HCT116 (cell line): ENCODE measurements around the gene BOC. TPM values are rescaled to one million over a fixed set of nuclear protein-coding genes. Genes with fewer than 3 reads are reported as not detected.
"Not testable (repeated sequence)": the region's sequence is repeated elsewhere in the genome, so short reads cannot be mapped to it uniquely, and the experiment has no call there.

Source experiments
- ATAC-seq: fragments of 200-7000 bp; cut with Tn5 transposase; 2 replicates; pipeline ENCODE4 v1.9.1; 2020; ENCODE audit warnings: mild to moderate bottlenecking, moderate library complexity
- BruUV-seq: library from RNA; stranded (reverse); fragments of 400-500 nt; replicated peaks from 2 replicates; lab custom pipeline; 2021; lab: Mats Ljungman, UMichigan
- CTCF ChIA-PET: fragments of 300-600 bp; sonication (Branson Sonifier 250); formaldehyde crosslinking; loops from one replicate; lab custom pipeline; 2021; ENCODE audit warnings: antibody characterized with exemption; lab: Charles Lee
- POLR2A ChIA-PET: fragments of 300-600, 350-600 bp; sonication (Branson Sonifier 250); formaldehyde crosslinking; loops from one replicate; lab custom pipeline; 2021; ENCODE audit warnings: antibody characterized with exemption; lab: Charles Lee
- RAD21 ChIA-PET, 2 experiments: fragments of 300-600 bp; sonication (Branson Sonifier 250); formaldehyde crosslinking; loops; one replicate each; lab custom pipeline; 2023; ENCODE audit warnings: low total read pairs in 2 of 2; ENCODE audit not compliant: uncharacterized antibody in 2 of 2, unreplicated experiment in 2 of 2, low non-redundant PET in 1 of 2; lab: Charles Lee
- DNase-seq: peaks from one replicate; pipeline ENCODE4 v3.0.0-alpha.2; 2010; ENCODE audit warnings: low read depth, low spot score
- H2AFZ ChIP-seq: fragments of 200-600 bp; shearing (Covaris generic), sonication (generic); 2 replicates; pipeline ENCODE4 v1.6.1; 2017; ENCODE audit warnings: low read depth, mixed run types, mixed read lengths, antibody characterized with exemption, low read length; ENCODE audit not compliant: poor library complexity, severe bottlenecking
- H3K27ac ChIP-seq: 2 replicates; pipeline ENCODE4 v1.5.1; 2012; ENCODE audit warnings: low read depth, low read length
- H3K27me3 ChIP-seq: fragments of 200-600 bp; sonication (generic); 2 replicates; pipeline ENCODE4 v1.6.1; 2016; ENCODE audit warnings: mixed run types, low read length, mixed read lengths; ENCODE audit not compliant: insufficient read depth
- H3K36me3 ChIP-seq, 2 experiments: fragments of 200-500 bp in 1 of 2; fragments of 200-600 bp in 1 of 2; sonication (Bioruptor generic) in 1 of 2; sonication (generic) in 1 of 2; 2 replicates each; pipeline versions ENCODE4 v1.5.1 to v1.6.1; 2014 to 2016; ENCODE audit warnings: low read length in 2 of 2, inconsistent platforms in 1 of 2, mixed read lengths in 1 of 2, mixed run types in 1 of 2; ENCODE audit not compliant: insufficient read depth in 2 of 2, control insufficient read depth in 1 of 2
- H3K4me1 ChIP-seq, 2 experiments: fragments of 200-600 bp in 1 of 2; sonication (generic) in 1 of 2; 2 replicates each; pipeline versions ENCODE4 v1.5.1 to v1.6.1; 2012 to 2017; ENCODE audit warnings: low read length in 2 of 2, inconsistent platforms in 1 of 2, mild to moderate bottlenecking in 1 of 2, mixed read lengths in 1 of 2, mixed run types in 1 of 2, moderate library complexity in 1 of 2; ENCODE audit not compliant: insufficient read depth in 2 of 2, control insufficient read depth in 1 of 2
- H3K4me2 ChIP-seq: fragments of 200-600 bp; sonication (generic); 2 replicates; pipeline ENCODE4 v1.6.1; 2017; ENCODE audit warnings: mixed run types, low read length, mixed read lengths
- H3K4me3 ChIP-seq, 2 experiments: fragments of 200-600 bp in 1 of 2; sonication (generic) in 1 of 2; replicated peaks in 1 of 2; 2 replicates each; pipeline ENCODE4 v1.5.1; 2011 to 2016; ENCODE audit warnings: low read length in 2 of 2, control low read depth in 1 of 2, low read depth in 1 of 2, mild to moderate bottlenecking in 1 of 2, mixed read lengths in 1 of 2, mixed run types in 1 of 2
- H3K79me2 ChIP-seq: fragments of 200-600 bp; sonication (generic); 2 replicates; pipeline ENCODE4 v1.6.1; 2017; ENCODE audit warnings: mild to moderate bottlenecking, mixed run types, low read length, moderate library complexity, mixed read lengths; ENCODE audit not compliant: insufficient read depth
- H3K9ac ChIP-seq: fragments of 200-600 bp; sonication (generic); 2 replicates; pipeline ENCODE4 v1.6.1; 2016; ENCODE audit warnings: low read length, mixed read lengths
- H3K9me2 ChIP-seq: fragments of 200-600 bp; sonication (generic), shearing (Covaris generic); 2 replicates; pipeline ENCODE4 v1.6.1; 2017; ENCODE audit warnings: mixed run types, mild to moderate bottlenecking, moderate library complexity; ENCODE audit not compliant: insufficient read depth
- H3K9me3 ChIP-seq, 2 experiments: fragments of 200-500 bp in 1 of 2; fragments of 200-600 bp in 1 of 2; sonication (Bioruptor generic) in 1 of 2; sonication (generic) in 1 of 2; 2 replicates each; pipeline ENCODE4 v1.6.1; 2014 to 2017; ENCODE audit warnings: low read length in 2 of 2, mixed read lengths in 2 of 2, inconsistent platforms in 1 of 2, low read depth in 1 of 2, mild to moderate bottlenecking in 1 of 2, mixed run types in 1 of 2, moderate library complexity in 1 of 2; ENCODE audit not compliant: control insufficient read depth in 1 of 2, insufficient read depth in 1 of 2
- H4K20me1 ChIP-seq: fragments of 200-600 bp; sonication (generic), shearing (Covaris generic); 2 replicates; pipeline ENCODE4 v1.6.1; 2017; ENCODE audit warnings: mixed run types, mild to moderate bottlenecking, moderate library complexity; ENCODE audit not compliant: insufficient read depth
- CBX3 ChIP-seq: IDR thresholded peaks from 2 replicates; pipeline ENCODE4 v1.6.1; 2012; ENCODE audit warnings: low read depth
- ELF1 ChIP-seq: IDR thresholded peaks from 2 replicates; pipeline ENCODE4 v1.6.1; 2012; ENCODE audit warnings: low read depth, borderline replicate concordance
- SRF ChIP-seq: IDR thresholded peaks from 2 replicates; pipeline ENCODE4 v1.6.1; 2012; ENCODE audit warnings: low read depth
- TCF7L2 ChIP-seq: IDR thresholded peaks from 2 replicates; pipeline ENCODE4 v1.7.0; 2011; ENCODE audit warnings: borderline replicate concordance, inconsistent platforms; ENCODE audit not compliant: insufficient read depth, insufficient read length; ENCODE audit errors: extremely low read depth
- YY1 ChIP-seq: IDR thresholded peaks from 2 replicates; pipeline ENCODE4 v1.6.1; 2011; ENCODE audit warnings: low read length, low read depth, moderate library complexity, mild to moderate bottlenecking; ENCODE audit not compliant: insufficient replicate concordance; ENCODE audit errors: extremely low read depth
- intact Hi-C: fragments of 100-400 bp; cut with micrococcal nuclease; formaldehyde crosslinking; loops from 2 replicates; pipeline ENCODE4 v1.10.0; 2022
- total RNA-seq: library from RNA; stranded (reverse); gene quantifications from one replicate; pipeline ENCODE4 v1.2.1, GENCODE V29; 2021; ENCODE audit not compliant: unreplicated experiment
- TF ChIP-seq, protein P1 (sequence below): IDR thresholded peaks from 2 replicates; pipeline ENCODE4 v1.6.1; 2012

Gene BOC
- total RNA-seq, 1 experiment from 2014 or later, result 3.3 TPM

DNA sequence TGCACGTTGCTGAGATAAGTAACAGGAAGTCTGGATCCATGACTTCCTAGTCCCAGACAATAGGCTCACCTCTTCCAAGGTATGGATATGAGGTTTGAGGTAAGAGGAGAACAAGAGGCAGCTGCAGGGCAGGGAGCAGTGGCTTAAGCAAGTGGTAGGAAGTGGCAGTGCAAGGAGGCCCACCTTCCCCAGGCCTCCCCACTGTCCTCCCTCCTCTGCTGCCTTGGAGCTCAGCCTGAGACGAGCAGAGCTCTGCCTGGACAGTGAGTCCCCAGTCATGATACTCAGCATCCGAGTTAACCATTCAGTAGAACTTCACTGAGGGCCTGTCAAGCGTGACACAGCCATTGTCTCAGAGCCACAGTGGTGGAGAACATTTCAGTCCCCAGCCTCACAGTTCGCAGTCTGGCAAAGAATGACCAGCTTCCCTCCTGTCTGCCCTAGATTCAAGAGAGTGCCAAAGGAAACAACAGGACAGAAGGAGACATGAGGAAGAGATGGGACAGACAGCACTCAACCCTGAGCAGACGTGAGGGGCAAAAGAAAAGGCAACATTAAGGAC is 41.4 kb upstream of the BOC start:
- POLR2A ChIA-PET, result no interaction called here

DNA sequence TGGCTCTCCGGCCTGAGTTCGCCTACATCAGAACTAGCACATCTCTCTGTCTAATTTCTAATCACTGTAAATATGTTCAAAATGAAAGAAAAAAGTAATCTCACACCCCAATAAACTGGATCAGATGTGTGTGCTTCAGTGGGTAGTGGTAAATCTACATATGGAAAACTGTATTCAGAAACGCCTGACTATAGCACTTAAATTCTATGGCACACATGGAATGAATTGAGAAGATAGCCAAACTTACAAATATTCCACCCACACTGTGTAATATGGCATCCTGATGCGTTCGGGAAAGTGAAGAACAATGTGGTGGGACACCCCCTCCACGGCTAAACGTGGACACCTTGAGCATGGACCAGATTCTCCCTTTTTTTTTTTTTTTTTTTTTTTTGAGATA is 40.6 kb upstream of the BOC start:
- POLR2A ChIA-PET, result no interaction called here
- CTCF ChIA-PET, result no interaction called here
- RAD21 ChIA-PET, result no interaction called here

More for the DNA sequence above, 41.4 kb upstream of the BOC start:
- intact Hi-C loops, result no loop called here
- BruUV-seq, result no TSS peak
- Histone ChIP-seq H3K27me3 (no peaks in the 10 kb centered on the region), H3K9me3 (no peaks in the 10 kb centered on the region), H2AFZ (no peak overlapping the region), H3K27ac (no peak overlapping the region), H3K4me2 (no peak overlapping the region)
- DNase-seq, result no peak
- TF ChIP-seq SRF, result no peak
- TF ChIP-seq TCF7L2, result no peak
- TF ChIP-seq, all 23 proteins: peak for 0
- no peak overlapping the region for H3K4me3 ChIP-seq
- RAD21 ChIA-PET, result no interaction called here
- H3K79me2 ChIP-seq, result no peaks in the 10 kb centered on the region
- ATAC-seq, result no peak
- no peaks in the 10 kb centered on the region for H3K36me3 ChIP-seq
- H4K20me1 ChIP-seq, result no peaks in the 10 kb centered on the region
- H3K9me2 ChIP-seq, result no peaks in the 10 kb centered on the region
- H3K4me1 ChIP-seq, result no peaks in the 10 kb centered on the region
- CTCF ChIA-PET, result no interaction called here
- no peak overlapping the region for H3K9ac ChIP-seq

DNA sequence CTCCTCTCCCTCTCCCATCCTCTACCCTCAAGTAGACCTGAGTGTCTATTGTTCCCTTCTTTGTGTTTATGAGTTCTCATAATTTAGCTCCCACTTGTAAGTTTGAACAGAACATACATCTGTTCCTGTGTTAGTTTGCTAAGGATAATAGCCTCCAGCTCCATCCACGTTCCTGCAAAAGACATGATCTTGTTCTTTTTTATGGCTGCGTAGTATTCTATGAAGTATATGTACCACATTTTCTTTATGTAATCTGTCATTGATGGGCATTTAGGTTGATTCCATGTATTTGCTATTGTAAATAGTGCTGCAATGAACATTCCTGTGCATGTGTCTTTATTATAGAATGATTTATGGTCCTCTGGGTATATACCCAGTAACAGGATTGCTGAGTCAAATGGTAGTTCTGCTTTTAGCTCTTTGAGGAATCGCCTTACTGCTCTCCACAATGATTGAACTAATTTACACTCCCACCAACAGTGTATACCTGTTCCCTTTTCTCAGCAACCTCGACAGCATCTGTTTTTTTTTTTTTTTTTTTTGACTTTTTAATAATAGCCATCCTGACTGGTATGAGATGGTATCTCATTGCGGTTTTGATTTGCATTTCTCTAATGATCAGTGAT is 39.6 kb upstream of the BOC start:
- H3K4me3 ChIP-seq, ATAC-seq, RAD21 ChIA-PET, H2AFZ ChIP-seq, H3K4me1 ChIP-seq, H4K20me1 ChIP-seq, intact Hi-C loops, H3K9me3 ChIP-seq, H3K36me3 ChIP-seq, H3K9me2 ChIP-seq, POLR2A ChIA-PET, H3K4me2 ChIP-seq, BruUV-seq, H3K9ac ChIP-seq, DNase-seq, H3K79me2 ChIP-seq, H3K27me3 ChIP-seq, H3K27ac ChIP-seq: not testable (repeated sequence)
- CTCF ChIA-PET, result interaction anchor here (0.7 kb wide), 1 partner anchor 25 kb away, joined by 4 read pairs; no protein-coding TSS in a partner anchor

More for the DNA sequence above, 40.6 kb upstream of the BOC start:
- intact Hi-C loops, result no loop called here
- Histone ChIP-seq H2AFZ (no peak overlapping the region), H3K4me1 (no peaks in the 10 kb centered on the region), H3K9me2 (no peaks in the 10 kb centered on the region), H3K4me3 (no peak overlapping the region), H3K9ac (no peak overlapping the region), H3K27ac (no peak overlapping the region), H3K36me3 (no peaks in the 10 kb centered on the region), H4K20me1 (no peaks in the 10 kb centered on the region), H3K9me3 (no peaks in the 10 kb centered on the region), H3K4me2 (no peak overlapping the region), H3K27me3 (no peaks in the 10 kb centered on the region), H3K79me2 (no peaks in the 10 kb centered on the region)
- BruUV-seq, result no TSS peak
- ATAC-seq, result no peak
- TF ChIP-seq, protein P1, sequence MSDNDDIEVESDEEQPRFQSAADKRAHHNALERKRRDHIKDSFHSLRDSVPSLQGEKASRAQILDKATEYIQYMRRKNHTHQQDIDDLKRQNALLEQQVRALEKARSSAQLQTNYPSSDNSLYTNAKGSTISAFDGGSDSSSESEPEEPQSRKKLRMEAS, result no peak
- no peak for TF ChIP-seq CBX3
- no peak for TF ChIP-seq YY1
- TF ChIP-seq ELF1, result no peak
- DNase-seq, result no peak
